Fibroblast of skin of back (primary cell): ENCODE measurements around the gene FBXW11.
A peak's percentile ranks its signal among the peaks of the same experiment; 100 is the strongest.

Experiments used
- DNase-seq: peaks from one replicate; pipeline ENCODE4 v3.0.0-alpha.2; 2013

The FBXW11 gene

DNA sequence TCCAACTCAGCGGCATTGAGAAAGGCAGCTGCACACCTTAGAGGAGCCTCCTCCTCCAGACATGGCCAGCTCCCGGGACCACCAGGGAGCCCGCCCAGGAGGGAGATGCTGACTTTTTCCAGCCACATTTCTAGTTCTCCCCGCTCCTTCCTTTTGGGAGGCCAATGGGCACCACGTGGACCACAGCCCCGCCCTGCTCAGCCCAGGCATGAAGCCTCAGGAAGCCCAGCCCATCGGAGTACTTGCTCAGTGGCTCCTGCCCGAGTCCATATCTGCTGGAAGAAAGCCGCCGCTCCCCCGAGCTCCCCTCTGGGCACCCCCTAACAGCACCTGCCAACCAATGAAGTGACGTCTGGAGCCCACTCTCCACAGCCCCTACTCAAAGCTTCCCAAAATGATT, 168.4 kb downstream of the FBXW11 start:
- DNase-seq: no peak

DNA sequence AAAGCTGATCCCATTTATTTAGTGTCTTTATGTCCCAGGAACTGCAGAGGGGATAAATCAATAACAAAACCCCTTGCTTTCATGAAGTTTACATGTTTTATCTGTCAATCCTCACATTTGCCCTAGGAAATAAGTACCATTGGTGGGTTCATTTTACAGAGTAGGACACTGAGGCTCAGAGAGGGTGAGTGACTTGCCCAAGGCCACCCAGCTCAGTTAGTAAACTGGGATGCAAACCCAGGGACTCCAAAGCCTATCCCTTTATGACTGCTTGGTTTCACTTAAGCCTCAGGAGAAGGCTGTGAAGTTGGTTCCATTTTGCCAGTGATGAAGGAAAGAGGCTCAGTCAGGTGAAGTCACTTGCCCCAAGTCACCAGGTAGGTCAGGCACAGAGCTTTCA, 168.9 kb downstream of the FBXW11 start:
- no peak for DNase-seq

DNA sequence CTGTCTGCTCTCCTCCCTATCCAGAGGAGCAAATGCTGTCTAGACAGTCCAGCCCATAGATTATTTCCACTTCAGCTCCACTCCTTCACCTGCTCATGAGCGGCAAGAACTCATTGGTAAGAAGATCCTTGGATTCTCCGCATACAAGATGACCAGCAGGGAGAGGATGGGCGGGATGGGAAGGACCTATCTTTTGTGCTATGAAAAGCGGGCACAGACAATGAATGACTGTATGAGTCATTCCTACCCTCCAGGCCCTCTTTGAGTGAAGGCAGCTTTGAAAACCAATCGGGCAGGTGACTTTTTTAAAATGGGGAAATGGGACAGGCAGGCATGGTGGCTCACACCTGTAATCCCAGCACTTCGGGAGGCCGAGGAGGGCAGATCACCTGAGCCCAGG, 171.4 kb downstream of the FBXW11 start:
- no peak for DNase-seq

DNA sequence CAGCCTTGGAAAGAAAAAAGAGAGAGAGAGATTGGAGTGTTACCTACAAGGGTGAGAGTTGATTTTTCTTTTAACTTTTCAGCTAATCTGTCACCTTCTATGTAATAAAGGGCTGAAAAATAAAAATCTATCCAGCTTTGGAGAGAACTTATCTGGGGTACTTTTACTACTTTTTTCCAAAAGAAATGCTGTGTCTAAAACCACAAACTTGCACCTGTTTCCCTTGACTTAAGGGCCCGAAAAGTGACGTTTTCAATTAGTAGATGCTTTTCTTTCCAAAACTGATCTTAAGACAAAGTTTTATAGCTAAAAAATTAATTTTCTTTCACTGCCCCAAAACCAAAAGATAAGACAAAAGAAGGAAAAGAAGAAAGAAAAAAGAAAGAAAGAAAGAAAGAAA, 172.0 kb downstream of the FBXW11 start:
- DNase-seq: no peak

DNA sequence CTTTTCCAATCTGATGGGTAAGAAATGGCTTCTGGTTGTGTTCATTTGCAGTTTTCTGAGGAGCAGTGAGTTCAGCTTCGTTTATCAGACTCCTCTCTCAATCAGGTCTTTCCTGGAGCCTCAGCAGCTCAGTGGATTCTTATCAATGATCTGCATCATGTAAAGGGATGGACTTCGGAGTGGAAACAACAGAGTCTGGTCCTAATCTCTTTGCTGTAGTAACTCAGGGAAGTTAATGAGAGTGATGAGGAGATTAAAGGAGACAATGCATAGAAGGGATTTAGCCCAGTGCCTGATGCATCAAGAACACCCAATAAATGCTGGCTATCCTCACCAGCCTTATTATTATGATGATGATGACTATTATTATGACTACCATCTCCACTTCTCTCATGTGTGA, 173.7 kb downstream of the FBXW11 start:
- DNase-seq: no peak

DNA sequence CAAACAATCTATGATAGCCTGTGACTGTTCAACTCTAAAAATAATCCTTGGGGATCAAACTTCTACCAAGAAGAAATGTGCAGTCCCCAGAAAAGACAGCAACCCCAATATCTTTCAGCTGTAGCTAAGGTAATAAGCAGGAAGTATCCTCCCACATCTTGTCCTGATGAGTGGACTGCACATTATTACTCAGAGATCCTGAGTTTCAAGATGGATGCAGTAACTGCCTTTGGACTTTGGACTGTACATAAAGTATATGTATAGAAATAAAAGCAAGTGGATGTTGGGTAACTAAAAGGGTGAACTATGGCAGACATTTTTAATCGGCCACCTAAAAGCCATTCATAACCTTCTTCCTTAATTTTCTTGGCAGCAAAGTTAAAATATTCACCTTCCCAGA, 175.8 kb downstream of the FBXW11 start:
- no peak for DNase-seq

DNA sequence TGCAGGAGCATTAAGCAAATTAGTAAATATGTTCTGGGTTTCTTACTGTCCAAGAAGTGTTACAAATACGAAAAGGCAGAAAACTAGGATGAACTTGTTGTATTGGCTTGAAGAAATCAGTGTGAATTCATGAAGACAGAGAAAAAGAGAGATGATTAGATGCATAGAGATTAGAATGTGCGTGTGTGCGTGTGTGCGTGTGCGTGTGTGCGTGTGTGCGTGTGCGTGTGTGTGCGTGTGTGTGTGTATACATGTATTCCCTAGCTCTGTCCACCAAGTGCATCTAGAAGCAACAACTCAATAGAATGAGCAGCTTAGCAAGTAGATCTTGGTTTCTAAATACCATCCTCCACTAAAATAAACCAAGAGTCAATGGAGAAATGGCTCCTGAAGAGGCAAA, 179.3 kb downstream of the FBXW11 start:
- DNase-seq: no peak

DNA sequence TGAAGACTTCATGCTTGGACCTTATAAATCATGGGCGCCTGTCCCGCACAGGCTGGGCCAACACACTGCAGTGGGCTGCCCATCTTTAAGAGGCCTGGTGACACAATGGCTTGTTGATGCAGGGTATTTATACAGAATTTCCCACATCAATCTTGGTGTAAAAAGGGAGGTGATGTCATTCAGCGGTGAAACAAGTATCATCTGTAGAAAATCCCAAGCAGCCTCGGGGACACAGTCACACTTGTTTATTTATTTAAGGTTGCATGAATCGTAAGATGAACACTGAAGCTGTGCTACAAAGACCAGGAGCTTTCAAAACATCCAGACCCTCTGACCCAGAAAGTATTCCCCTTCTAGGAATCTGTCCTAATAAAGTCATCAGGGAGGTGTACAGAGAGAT, 180.3 kb downstream of the FBXW11 start:
- peak; percentile 40 for DNase-seq

DNA sequence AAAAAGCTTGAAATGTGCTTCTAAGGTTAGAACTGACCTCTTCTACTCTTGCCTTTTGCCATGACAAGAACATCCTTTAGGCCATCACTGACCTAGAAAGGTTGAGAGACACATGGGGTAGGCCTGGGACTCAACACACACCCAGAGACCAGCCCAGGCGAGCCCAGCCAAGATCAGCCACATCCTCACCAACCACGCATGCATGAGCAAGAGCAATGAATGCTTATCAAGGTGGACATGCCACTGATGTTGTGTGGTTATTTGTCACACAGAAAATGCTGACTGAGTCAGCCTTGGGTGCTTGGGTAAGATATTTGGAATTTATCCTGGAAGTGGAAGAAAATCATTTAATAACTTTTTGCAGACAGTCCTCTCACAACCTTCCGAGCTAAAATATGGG, 181.4 kb downstream of the FBXW11 start:
- peak; percentile 17 for DNase-seq

DNA sequence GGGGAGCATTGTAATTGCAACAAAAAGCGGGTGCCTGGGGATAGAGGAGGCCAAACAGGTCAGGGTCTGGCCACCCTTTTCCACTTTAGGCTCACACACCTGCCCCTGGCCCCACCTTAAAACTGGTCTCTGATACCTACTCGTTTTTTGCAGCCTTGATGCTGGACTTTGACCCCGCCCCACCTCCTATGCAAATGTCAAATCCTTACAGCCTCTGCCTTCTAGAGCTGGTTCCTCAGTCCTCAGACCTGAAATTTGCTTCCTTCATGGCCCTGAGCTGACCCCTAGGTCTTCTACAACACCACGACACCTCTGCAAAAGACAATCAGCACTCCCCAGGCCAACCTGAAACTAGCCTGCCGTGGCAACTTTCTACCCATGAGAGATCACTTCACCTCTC, 183.2 kb downstream of the FBXW11 start:
- no peak for DNase-seq

DNA sequence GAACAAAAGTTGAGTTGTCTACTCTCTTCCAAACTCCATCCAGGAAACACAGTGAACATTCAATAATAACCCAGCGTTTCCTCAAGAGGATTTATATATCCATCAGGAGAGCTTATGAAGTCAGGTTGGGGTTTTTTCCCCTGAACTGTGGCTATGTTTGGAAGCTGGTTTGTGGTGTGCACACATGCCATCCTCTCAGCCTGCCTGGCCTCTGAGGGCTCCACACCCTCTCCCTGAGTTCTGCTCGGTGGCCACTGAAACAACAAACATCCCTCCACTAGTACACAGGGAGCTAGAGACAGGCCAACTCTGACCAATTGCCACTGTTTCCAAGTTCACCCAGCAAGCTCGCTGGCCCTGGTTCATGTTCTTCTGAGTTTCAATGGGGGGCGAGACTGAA, 185.2 kb downstream of the FBXW11 start:
- no peak for DNase-seq

DNA sequence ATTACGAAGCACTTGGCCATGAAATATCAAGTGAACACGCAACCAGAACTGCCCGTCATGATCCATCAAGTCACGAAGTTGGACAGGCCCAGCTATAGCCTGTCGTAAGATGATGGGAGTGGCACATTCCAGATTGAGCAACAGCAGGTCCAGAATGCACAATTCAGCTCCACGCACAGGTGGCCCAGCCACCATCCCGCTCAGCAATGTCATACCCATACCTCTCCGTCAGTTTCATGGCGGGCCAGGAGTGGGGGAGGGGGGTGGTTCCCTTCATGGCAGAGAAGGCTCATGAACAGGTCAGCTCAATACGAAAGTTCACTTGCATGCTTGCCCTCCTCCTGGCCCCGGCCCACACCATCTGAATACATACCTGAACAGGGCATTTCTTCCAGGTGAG, 185.9 kb downstream of the FBXW11 start:
- no peak for DNase-seq

DNA sequence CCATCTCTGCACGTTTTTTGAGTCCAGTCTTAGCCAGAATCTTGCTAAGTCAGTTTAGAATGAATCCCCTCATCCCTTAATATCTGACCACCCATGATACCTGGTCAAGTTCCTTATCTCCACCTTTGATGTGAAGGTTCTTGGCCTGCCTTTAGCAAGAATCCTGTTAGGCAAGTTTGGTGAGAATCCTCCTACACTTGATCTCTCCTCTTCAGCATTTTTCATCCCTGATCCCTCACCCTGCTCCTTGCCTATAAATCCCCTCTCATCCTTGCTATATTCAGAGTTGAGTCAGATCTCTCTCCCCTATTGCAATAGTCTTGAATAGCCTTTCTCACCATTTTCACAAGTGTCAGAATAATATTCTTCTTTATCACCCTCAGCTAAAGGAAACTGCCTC, 189.8 kb downstream of the FBXW11 start:
- no peak for DNase-seq

DNA sequence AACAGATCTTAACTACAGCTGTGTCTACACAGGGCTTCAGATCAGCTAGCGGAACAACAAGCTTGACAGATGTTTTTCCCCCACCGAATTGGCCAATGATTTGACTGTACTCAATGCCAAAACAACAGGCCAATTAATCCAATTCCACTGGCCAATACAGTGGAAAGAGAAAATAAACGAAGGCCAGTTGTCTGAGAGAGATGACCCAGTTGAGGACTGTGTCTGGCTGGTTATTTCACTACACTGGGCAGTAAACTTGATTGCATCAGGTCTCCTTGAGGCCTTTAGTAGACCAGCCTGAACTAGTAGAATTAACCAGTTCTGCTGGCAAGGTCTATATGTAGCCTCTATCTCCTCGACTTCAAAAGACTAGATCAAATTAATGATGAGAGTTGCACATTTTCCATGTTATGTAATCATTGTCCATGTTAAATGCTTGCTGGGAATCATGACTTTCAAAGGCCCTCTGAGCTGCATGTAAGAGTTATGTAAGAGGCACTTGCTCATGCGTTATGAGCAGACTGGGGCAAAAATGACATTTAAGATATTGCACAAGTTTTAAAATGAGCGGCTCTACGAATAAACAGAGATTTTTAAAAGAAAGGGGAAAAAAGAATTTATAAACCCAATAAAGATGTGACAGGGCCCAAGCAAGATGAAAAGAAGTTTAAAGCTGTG, 192.5 kb downstream of the FBXW11 start:
- no peak for DNase-seq

DNA sequence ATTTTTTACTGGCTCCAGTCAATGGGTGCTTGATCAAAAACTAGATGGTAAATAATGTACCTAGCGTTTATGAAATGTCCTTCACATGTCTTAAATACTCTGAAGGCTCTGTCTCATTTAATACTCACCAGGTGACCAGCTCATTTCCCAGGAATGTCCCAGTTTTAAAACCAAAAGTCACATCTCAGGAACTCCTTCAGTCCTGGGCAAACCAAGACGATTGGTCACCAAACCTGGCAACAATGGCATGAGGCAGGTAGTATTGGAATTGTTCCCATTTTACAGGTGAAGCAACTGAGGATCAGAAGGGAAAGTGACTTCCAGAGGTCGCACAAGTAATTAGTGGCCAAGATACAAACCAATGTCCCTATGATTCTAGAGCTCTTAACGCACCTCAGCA, 193.2 kb downstream of the FBXW11 start:
- DNase-seq: no peak
